Measurements from ENCODE around the gene GRB2.

The GRB2 gene

GRCh38 chr17:75402026-75402425 is 3.5 kb downstream of the GRB2 start:
- POLR2A ChIA-PET = interaction anchor here (0.5 to 1.0 kb wide), 3 partner anchors 8 to 160 kb away, joined by 3 read pairs; partner anchors contain the start of gene MIF4GD
- TF ChIP-seq CTBP1 (IDR thresholded peaks at IDR 0.05; ENCODE audit: borderline replicate concordance) (no peak), FOXM1 (IDR thresholded peaks at IDR 0.05; ENCODE audit: borderline replicate concordance) (no peak), NFRKB (IDR thresholded peaks at IDR 0.05) (no peak), ELF4 (IDR thresholded peaks at IDR 0.05) (no peak), ZNF384 (IDR thresholded peaks at IDR 0.05) (no peak), LEF1 (IDR thresholded peaks at IDR 0.05; ENCODE audit: borderline replicate concordance) (no peak), L3MBTL2 (conservative IDR thresholded peaks at IDR 0.05) (no peak), FOXK2 (IDR thresholded peaks at IDR 0.05) (no peak), PKNOX1 (IDR thresholded peaks at IDR 0.05) (no peak), TARDBP (IDR thresholded peaks at IDR 0.05) (no peak), SUZ12 (IDR thresholded peaks at IDR 0.05) (no peak)
- CTCF ChIA-PET = interaction anchor here (1.0 kb wide), 1 partner anchor 129 kb away, joined by 5 read pairs; no protein-coding TSS in a partner anchor
- no peak for DNase-seq (ENCODE audit: extremely low spot score)

GRCh38 chr17:75400326-75400939 is 5.0 kb downstream of the GRB2 start:
- no peak for TF ChIP-seq ELF4 (IDR thresholded peaks at IDR 0.05)
- no peak for TF ChIP-seq SUZ12 (IDR thresholded peaks at IDR 0.05)
- TF ChIP-seq LEF1 (IDR thresholded peaks at IDR 0.05; ENCODE audit: borderline replicate concordance) = no peak
- TF ChIP-seq FOXM1 (IDR thresholded peaks at IDR 0.05; ENCODE audit: borderline replicate concordance) = no peak
- TF ChIP-seq HDGF (IDR thresholded peaks at IDR 0.05; ENCODE audit: borderline replicate concordance) = no peak
- TF ChIP-seq NFRKB (IDR thresholded peaks at IDR 0.05) = no peak
- no peak for TF ChIP-seq TARDBP (IDR thresholded peaks at IDR 0.05)
- no peak for TF ChIP-seq SP1 (IDR thresholded peaks at IDR 0.05)
- no peak for TF ChIP-seq PKNOX1 (IDR thresholded peaks at IDR 0.05)
- no peak for TF ChIP-seq L3MBTL2 (conservative IDR thresholded peaks at IDR 0.05)
- TF ChIP-seq ZNF384 (IDR thresholded peaks at IDR 0.05) = no peak
- no peak for TF ChIP-seq BHLHE40 (IDR thresholded peaks at IDR 0.05; ENCODE audit: borderline replicate concordance)
- TF ChIP-seq FOXK2 (IDR thresholded peaks at IDR 0.05) = no peak
- TF ChIP-seq CTBP1 (IDR thresholded peaks at IDR 0.05; ENCODE audit: borderline replicate concordance) = no peak
- TF ChIP-seq ARNT (IDR thresholded peaks at IDR 0.05) = no peak
- no peak for TF ChIP-seq FOXA1 (IDR thresholded peaks at IDR 0.05)
- ChIA-PET POLR2A (no interaction called here), CTCF (interaction anchor here (1.0 kb wide), 1 partner anchor 130 kb away, joined by 6 read pairs; the partner anchor contains the start of gene MIF4GD)
- no peak for DNase-seq (ENCODE audit: extremely low spot score)

- TF ChIP-seq FOXM1 (IDR thresholded peaks at IDR 0.05; ENCODE audit: borderline replicate concordance) (no peak), TARDBP (IDR thresholded peaks at IDR 0.05) (no peak)
- POLR2A ChIA-PET = interaction anchor here (2.1 kb wide), 1 partner anchor 109 kb away, joined by 9 read pairs; the partner anchor contains the start of gene SLC25A19
- CTCF ChIA-PET = interaction anchor here (0.8 kb wide), 1 partner anchor 75 kb away, joined by 4 read pairs; no protein-coding TSS in a partner anchor
- no peak for DNase-seq (ENCODE audit: extremely low spot score)
Observed at GRCh38 chr17:75398279-75398678, 7.2 kb downstream of the GRB2 start.

GRCh38 chr17:75397217-75397616 is 8.3 kb downstream of the GRB2 start:
- POLR2A ChIA-PET = interaction anchor here (0.9 to 2.1 kb wide), 5 partner anchors 8 to 137 kb away, joined by 3 to 13 read pairs (median 9); partner anchors contain the start of genes GRB2, MIF4GD, SLC25A19 and TMEM94
- no peak for DNase-seq (ENCODE audit: extremely low spot score)
- TF ChIP-seq FOXK2 (IDR thresholded peaks at IDR 0.05) = no peak
- CTCF ChIA-PET = interaction anchor here (0.9 to 2.2 kb wide), 3 partner anchors 9 to 75 kb away, joined by 3 to 9 read pairs (median 3); no protein-coding TSS in a partner anchor

GRCh38 chr17:75396796-75397195 is 8.7 kb downstream of the GRB2 start:
- POLR2A ChIA-PET = interaction anchor here (0.9 to 2.1 kb wide), 5 partner anchors 9 to 136 kb away, joined by 3 to 13 read pairs (median 9); partner anchors contain the start of genes GRB2, MIF4GD, SLC25A19 and TMEM94
- CTCF ChIA-PET = interaction anchor here (0.9 to 2.2 kb wide), 3 partner anchors 9 to 74 kb away, joined by 3 to 9 read pairs (median 3); no protein-coding TSS in a partner anchor
- TF ChIP-seq LEF1 (IDR thresholded peaks at IDR 0.05; ENCODE audit: borderline replicate concordance) = no peak
- 0 out of 2 replicates have a peak, but pooled peaks have one; percentile 11 for TF ChIP-seq PKNOX1 (IDR thresholded peaks at IDR 0.05)
- TF ChIP-seq FOXM1 (IDR thresholded peaks at IDR 0.05; ENCODE audit: borderline replicate concordance) = no peak
- DNase-seq (ENCODE audit: extremely low spot score) = no peak

GRCh38 chr17:75396025-75396424 is 9.5 kb downstream of the GRB2 start:
- POLR2A ChIA-PET = interaction anchor here (0.7 to 2.1 kb wide), 3 partner anchors 89 to 125 kb away, joined by 3 to 13 read pairs (median 9); partner anchors contain the start of genes MIF4GD and SLC25A19
- TF ChIP-seq L3MBTL2 (conservative IDR thresholded peaks at IDR 0.05) (no peak), FOXM1 (IDR thresholded peaks at IDR 0.05; ENCODE audit: borderline replicate concordance) (no peak), TARDBP (IDR thresholded peaks at IDR 0.05) (no peak), SP1 (IDR thresholded peaks at IDR 0.05) (no peak)
- CTCF ChIA-PET = interaction anchor here (0.6 to 2.2 kb wide), 3 partner anchors 30 to 125 kb away, joined by 3 to 9 read pairs (median 3); partner anchors contain the start of gene MIF4GD
- DNase-seq (ENCODE audit: extremely low spot score) = no peak
